Parathyroid adenoma (tissue), 2 donors: ENCODE measurements around the gene ITSN1.

Experiments used
- H2AFZ ChIP-seq: fragments of 300-600 bp; sonication (generic); one replicate; pipeline ENCODE4 v1.7.0; 2017; ENCODE audit warnings: antibody characterized with exemption, mild to moderate bottlenecking
- H3K27ac ChIP-seq: fragments of 300-600 bp; sonication (generic); one replicate; pipeline ENCODE4 v1.7.0; 2017
- H3K27me3 ChIP-seq: fragments of 300-600 bp; sonication (generic); one replicate; pipeline ENCODE4 v1.7.0; 2017; ENCODE audit warnings: low read length; ENCODE audit not compliant: control insufficient read depth, insufficient read depth
- H3K36me3 ChIP-seq: fragments of 300-600 bp; sonication (generic); one replicate; pipeline ENCODE4 v1.7.0; 2017; ENCODE audit warnings: low read length; ENCODE audit not compliant: control insufficient read depth, insufficient read depth
- H3K4me1 ChIP-seq: fragments of 300-600 bp; sonication (generic); one replicate; pipeline ENCODE4 v1.7.0; 2017; ENCODE audit warnings: control low read depth
- H3K4me2 ChIP-seq: fragments of 300-600 bp; sonication (generic); one replicate; pipeline ENCODE4 v1.7.0; 2017; ENCODE audit warnings: low read length
- H3K4me3 ChIP-seq: fragments of 300-600 bp; sonication (generic); one replicate; pipeline ENCODE4 v1.7.0; 2017; ENCODE audit warnings: low read depth, low read length
- H3K79me2 ChIP-seq: fragments of 300-600 bp; sonication (generic); one replicate; pipeline ENCODE4 v1.7.0; 2017; ENCODE audit warnings: control low read depth
- H3K9ac ChIP-seq: fragments of 300-600 bp; sonication (generic); one replicate; pipeline ENCODE4 v1.7.0; 2017; ENCODE audit warnings: mild to moderate bottlenecking
- H3K9me3 ChIP-seq: fragments of 300-600 bp; sonication (generic); one replicate; pipeline ENCODE4 v1.7.0; 2017; ENCODE audit warnings: low read length; ENCODE audit not compliant: control insufficient read depth
- CTCF ChIP-seq: fragments of 300-600 bp; sonication (generic); IDR thresholded peaks from one replicate; pipeline ENCODE4 v1.7.0; 2017; ENCODE audit warnings: antibody characterized with exemption, mild to moderate bottlenecking
- donor health status: primary hyperparathyroidism.

The ITSN1 gene

GRCh38 chr21:33828083-33828482, 185.8 kb downstream of the ITSN1 start:
- Histone ChIP-seq H3K27ac (no peak overlapping the region), H3K36me3 (no peaks in the 10 kb centered on the region), H3K9ac (no peak overlapping the region), H3K9me3 (no peaks in the 10 kb centered on the region), H3K27me3 (no peaks in the 10 kb centered on the region), H3K4me1 (no peaks in the 10 kb centered on the region), H3K4me2 (no peak overlapping the region), H2AFZ (no peak overlapping the region), H3K79me2 (no peaks in the 10 kb centered on the region), H3K4me3 (no peak overlapping the region)
- no peak for TF ChIP-seq CTCF

GRCh38 chr21:33828577-33828976, 186.3 kb downstream of the ITSN1 start:
- Histone ChIP-seq H3K27me3 (no peaks in the 10 kb centered on the region), H3K4me3 (no peak overlapping the region), H3K27ac (no peak overlapping the region), H3K9ac (no peak overlapping the region), H3K79me2 (no peaks in the 10 kb centered on the region), H2AFZ (no peak overlapping the region), H3K4me1 (no peaks in the 10 kb centered on the region), H3K36me3 (no peaks in the 10 kb centered on the region), H3K4me2 (no peak overlapping the region), H3K9me3 (no peaks in the 10 kb centered on the region)
- TF ChIP-seq CTCF = no peak

GRCh38 chr21:33829844-33830243, 187.5 kb downstream of the ITSN1 start:
- H3K27me3 ChIP-seq = no peaks in the 10 kb centered on the region
- H3K4me1 ChIP-seq = no peaks in the 10 kb centered on the region
- no peaks in the 10 kb centered on the region for H3K79me2 ChIP-seq
- no peak overlapping the region for H3K27ac ChIP-seq
- no peaks in the 10 kb centered on the region for H3K36me3 ChIP-seq
- H3K4me3 ChIP-seq = no peak overlapping the region
- no peak for TF ChIP-seq CTCF
- H2AFZ ChIP-seq = no peak overlapping the region
- H3K9me3 ChIP-seq = no peaks in the 10 kb centered on the region
- H3K4me2 ChIP-seq = no peak overlapping the region
- no peak overlapping the region for H3K9ac ChIP-seq

GRCh38 chr21:33831962-33832659, 189.8 kb downstream of the ITSN1 start:
- H3K9ac ChIP-seq = no peak overlapping the region
- TF ChIP-seq CTCF = no peak
- no peaks in the 10 kb centered on the region for H3K4me1 ChIP-seq
- H3K27me3 ChIP-seq = no peaks in the 10 kb centered on the region
- H3K27ac ChIP-seq = no peak overlapping the region
- no peaks in the 10 kb centered on the region for H3K36me3 ChIP-seq
- no peak overlapping the region for H2AFZ ChIP-seq
- H3K4me2 ChIP-seq = no peak overlapping the region
- H3K9me3 ChIP-seq = no peaks in the 10 kb centered on the region
- no peaks in the 10 kb centered on the region for H3K79me2 ChIP-seq
- no peak overlapping the region for H3K4me3 ChIP-seq
